Stimulated activated CD8-positive, alpha-beta memory T cell treated with anti-CD3 and anti-CD28 coated beads, Interleukin-12 subunit alpha, Interleukin-12 subunit beta, amount 100 ng/mL, for 4 hours (primary cell): ENCODE measurements around the gene NOP56.
"Not testable (repeated sequence)": the region's sequence is repeated elsewhere in the genome, so short reads cannot be mapped to it uniquely, and the experiment has no call there.

Experiments
- DNase-seq: peaks from one replicate; pipeline ENCODE4 v3.0.0-alpha.2; 2020; ENCODE audit warnings: low read depth

Gene NOP56

DNA sequence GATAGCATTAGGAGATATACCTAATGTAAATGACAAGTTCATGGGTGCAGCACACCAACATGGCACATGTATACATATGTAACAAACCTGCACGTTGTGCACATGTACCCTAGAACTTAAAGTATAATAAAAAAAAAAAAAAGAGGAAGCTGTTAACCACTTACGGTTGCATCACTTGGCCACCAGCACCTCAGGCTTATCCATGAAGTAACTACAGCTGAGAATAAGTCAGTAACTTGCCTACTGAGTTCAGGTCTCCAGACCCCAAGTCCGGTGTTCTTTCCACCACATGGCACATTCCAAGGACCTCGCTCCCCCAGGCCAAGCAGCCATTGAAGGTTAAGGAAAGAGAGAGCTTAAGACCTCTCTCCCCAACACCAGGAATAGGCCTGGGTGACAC lies 32.4 kb downstream of the NOP56 start:
- not testable (repeated sequence) for DNase-seq

DNA sequence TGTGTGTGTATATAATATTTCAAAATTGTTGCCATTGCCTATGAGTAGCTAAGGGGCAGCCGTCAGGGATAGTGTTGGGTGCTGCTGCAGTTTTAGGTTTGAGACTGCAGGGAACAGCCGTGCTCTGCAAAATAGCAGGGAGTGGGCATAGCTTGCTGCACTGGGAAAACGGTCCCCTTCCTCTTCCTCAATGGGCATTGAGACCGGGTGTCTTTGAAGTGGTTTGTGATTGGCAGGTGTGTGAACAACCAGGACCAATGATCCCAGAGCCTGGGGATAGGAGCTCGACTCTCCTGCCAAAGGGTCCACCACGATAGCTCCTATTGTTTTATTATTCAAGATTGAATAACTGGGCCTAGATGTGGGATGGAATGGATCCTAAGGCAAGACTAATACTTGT lies 35.1 kb downstream of the NOP56 start:
- no peak for DNase-seq

DNA sequence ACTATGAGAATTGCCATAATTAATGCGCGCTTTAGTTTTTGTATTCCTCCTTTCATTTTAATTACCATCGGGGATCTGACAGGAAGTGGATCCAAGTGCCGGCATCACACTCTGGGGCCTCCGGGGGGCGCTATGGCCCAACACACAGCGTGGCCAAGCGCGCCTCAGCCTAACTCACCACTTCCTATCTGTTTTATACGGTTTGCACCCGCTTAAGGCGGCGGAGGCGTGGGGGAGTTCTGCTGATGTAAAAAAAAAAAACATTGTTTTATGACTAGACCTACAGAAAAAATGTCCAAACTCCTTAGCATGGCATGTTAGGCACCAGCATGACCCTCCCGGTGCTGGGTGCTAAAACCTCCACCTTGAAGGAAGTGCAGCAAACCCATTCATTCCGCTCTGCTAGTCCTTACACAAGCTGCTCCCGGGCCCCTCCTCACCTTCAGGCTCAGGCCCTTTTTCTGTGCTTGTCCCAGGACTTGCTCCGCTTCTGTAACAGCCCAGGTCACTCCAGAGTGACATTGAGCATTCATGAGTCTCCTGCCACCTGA lies 35.7 kb downstream of the NOP56 start:
- peak; percentile 66 for DNase-seq

DNA sequence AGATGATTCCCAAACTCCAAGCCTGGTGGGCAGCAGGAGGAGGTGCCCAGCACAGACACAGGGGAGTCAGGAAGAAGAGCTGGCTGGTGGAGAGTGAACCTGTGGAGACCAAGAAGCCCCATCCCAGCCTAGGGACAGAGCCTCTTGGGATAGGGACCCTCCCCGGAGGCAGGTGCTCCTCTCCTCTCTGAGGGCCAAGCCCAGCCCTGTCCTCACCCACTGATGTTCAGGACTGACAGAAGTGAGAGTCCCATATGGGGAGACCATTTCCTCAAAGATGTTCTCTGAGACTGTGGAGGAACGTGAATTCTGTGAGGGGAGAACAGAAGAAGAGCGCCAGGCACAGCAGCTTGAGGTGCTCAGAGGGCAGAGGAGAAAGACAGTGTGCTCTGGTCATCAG lies 37.8 kb downstream of the NOP56 start:
- DNase-seq: no peak

DNA sequence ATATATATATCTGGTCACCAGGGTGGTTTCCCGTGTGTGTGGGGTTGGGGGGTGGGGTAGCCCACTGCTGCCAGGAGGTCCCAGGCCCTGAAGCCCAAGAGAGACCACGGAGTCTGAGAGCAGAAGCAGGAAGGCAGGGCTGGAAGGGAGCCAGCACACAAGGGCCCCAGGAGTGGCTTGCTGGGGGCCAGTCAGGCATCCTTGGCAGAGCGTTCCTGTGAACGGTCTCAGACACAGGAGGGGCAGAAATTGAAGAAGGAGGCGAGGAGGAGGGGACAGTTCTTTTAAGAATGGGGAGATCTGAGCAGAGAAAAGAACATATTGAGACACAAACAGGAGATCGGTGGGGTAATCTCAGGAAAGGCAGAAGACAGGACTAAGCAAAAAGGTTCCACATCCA lies 38.3 kb downstream of the NOP56 start:
- no peak for DNase-seq

GRCh38 chr20:2691127-2691526 lies 38.7 kb downstream of the NOP56 start:
- no peak for DNase-seq

DNA sequence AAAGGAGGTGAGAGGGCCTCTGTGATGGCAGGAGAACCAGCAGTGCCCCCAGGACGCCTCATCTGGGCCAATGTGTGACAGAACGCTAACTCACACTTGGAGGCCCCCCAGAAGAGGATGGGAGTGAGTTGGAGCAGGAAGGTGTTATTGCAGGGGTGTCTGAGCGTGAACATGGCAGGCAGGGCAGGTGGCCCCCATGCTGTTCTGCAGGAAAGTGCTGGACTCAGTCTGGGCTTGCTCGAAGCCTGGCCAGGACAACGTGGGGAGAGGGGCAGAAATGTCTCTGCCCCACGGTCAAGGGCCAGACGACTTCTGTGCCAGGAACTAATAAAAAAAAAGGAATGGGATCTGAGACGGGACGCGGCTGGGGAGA lies 39.2 kb downstream of the NOP56 start:
- no peak for DNase-seq

DNA sequence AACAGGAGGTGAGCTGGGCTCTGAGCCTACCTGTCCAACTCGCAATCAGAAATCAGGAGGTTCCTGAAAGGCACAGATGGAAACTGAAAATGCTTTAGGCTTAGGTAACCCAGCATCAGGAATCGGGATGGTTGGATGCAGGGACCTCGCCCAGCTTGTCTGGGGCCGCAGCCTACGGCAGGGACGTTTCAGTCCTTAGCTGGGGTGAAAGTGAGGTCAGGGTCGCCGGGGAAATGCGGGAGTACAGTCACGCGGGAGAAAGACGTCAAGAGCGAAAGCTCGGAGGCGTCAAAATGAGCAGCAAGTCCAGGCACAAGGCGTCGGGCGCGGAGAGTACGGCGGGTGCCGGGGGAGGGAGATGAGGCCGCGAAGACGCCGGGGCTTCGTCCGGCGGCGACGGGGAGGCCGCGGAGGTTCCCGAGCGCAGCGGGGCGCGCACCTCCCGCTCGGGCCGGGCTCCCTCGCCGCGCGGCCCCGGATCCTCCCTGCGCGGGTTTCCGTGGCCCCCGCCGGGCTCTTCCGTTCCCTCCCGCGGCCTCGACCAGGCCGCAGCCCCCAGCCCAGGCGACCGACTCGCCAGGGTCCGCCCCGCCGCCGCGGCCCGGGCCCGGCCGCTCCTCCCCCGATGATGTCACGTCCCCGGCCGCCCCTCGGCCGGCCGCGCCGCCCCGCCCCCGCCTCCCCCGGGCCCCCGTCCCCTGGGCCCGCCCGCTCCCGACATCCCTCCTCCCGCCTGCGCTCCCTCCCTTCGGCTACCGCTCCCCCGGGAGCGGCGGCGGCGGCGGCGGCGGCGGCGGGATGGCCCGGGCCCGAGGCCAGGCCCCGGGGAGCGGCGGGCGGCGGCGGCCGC lies 39.8 kb downstream of the NOP56 start, which contains the start of gene EBF4:
Gene EBF4, plus strand, starts transcription at position 745 of the 850 bp plus-strand sequence. CDS start 866 bp downstream, outside the sequence.
- DNase-seq: peak; percentile 7

DNA sequence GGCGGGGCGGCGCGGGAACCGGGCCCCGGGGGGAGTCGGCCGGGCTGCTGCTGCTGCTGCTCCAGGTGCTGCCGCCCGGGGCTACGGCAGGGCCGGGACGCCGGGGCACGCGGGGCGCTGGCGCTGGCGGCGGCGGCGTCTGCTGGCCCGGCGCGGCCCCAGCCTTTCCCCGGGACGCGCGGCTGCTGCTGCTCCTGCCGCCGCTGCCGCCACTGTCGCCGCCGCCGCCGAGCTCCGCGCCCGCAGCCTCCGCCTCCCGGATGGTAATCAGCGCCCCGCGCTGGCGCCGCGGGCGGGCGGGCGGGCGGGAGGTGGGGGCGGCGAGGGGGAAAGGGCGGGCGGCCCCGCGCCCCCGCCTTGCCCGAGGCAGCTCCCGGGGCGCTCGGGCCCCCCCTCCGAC lies 40.5 kb downstream of the NOP56 start:
- no peak for DNase-seq

- DNase-seq: peak; percentile 52
These were observed 41.0 kb downstream of the NOP56 start for GRCh38 chr20:2693286-2694007.

DNA sequence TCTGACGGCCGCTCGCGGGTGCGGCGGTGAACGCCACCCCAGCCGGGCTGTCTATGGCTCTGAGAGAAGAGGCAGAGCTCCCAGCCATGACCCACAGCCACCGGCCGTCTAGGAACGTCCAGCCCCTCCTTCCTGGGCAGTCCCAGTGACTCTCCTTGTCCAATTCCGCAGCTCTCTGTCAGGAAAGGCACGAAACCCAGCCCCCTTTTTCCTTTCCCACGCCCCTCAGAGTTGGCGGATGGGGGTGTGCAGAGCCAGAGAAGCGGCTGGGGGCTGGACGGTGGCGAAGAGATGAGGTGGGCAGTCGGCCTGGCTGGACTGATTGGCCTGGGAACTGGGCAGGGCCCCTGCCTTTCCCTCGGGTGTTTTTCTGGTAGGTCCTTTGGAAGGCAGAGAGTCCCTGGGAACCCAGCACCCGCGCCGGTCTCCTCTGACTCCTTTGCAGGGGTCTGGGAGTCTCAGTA lies 41.6 kb downstream of the NOP56 start:
- DNase-seq: no peak

DNA sequence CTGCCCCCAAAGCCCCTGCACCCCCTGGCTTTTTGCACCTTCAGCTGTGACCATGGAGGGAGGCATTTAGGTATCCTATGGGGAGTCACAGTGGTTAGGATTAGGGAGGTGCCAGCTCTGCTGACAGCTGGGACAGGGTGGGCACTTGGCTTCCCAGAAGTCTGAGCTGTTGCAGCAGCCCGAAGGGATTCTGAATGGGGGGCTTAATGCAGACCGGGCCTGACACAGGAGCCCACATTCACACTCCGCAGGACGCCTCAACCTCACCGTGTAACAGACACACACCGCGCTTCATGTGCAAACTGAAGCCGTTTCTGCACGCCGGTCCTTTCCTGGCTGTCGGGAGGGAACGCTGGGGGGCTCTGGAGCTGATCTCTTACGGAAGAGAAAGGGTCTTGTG lies 42.1 kb downstream of the NOP56 start:
- no peak for DNase-seq

DNA sequence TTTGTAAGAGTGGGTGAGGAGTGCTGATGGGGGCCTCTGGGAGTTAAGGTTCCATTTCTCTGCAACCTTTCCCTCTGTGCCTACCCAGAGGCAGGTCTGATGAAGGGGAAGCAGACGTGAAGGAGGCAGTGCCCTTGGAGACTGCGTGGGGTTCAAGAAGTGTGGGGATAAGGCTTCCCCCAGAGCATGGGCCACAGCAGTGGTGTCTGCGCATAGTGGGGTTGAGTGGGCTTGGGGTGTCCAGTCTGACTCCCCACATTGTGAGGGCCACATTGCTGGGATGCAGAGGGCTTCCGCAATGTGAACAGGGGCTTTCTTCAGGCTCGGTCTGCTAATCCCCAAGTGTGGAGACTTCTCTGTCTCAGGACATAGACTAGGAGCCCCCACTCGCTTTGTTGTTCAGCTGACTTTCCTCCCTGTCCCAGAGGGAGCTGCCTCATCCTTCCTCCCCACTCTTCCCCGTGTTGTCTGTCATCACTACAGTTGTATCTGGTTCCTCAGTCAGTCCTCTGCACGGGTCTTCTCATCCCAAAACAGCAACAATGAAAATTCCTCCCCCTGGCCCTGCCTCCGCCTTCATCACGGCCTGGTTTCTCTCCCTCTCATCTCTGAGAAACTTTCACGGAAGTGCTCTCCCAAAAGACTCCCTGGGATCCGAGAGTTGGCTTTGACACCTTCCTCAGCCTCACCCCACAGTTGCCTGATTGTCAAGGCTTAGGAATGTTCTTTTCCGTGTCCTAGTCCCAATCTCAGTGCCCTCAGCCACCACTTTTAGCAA lies 43.0 kb downstream of the NOP56 start:
- DNase-seq: no peak

GRCh38 chr20:2695984-2696525 lies 43.6 kb downstream of the NOP56 start:
- not testable (repeated sequence) for DNase-seq

DNA sequence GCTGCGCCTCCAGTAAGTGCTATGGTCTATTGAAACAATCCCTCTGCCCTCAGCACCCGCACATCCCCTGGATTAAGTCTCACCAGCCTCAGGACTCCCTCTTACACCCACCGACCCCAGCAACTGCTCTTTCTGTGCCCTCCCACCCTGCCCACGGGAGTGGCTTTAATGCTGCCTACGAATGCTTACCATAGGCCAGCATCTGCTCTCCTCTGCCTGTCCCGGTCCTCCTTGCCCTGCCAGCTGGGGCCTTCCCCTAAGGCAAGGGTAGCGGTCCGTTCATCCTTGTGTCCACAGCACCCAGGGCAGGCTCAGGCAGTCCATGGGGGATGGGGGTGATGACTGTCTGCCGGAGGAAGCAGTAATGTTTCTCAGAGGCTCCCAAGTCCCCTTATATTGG lies 44.2 kb downstream of the NOP56 start:
- DNase-seq: no peak

- no peak for DNase-seq
These were observed 45.3 kb downstream of the NOP56 start for GRCh38 chr20:2697768-2698167.

DNA sequence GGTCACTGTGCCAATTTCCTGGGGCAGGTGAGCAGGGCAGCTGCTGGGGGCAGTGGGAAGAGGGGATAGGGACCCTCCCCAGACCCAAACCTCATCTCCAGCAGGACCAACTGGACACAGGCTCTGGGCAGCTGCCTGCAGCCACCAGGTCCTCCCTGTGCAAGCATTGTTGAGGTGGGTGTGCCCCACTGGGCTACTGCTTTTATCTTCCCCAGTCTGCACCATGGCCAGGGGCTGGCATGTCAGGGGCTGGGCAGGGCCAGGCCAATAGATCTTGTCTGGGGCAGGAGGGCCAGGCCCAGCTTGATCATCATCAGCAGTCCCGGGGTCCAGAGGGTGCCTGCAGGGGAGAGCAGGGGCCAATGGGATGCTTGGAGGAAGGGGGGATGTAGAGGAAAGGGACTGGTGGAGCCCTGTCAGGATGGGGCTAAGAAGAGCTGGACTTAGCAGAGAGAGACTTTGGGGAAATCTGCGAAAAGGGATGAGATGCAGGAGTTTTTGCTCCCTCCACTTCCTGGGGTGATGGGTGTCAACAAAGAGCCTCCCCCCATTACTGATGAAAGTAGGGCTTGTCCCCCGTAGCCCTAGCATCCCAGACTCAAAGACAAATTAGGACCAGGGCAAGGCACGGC lies 45.9 kb downstream of the NOP56 start:
- no peak for DNase-seq

GRCh38 chr20:2698912-2699311 lies 46.5 kb downstream of the NOP56 start:
- DNase-seq: no peak

- no peak for DNase-seq
These were observed 47.5 kb downstream of the NOP56 start for GRCh38 chr20:2699775-2700413.

- DNase-seq: no peak
These were observed 48.6 kb downstream of the NOP56 start for GRCh38 chr20:2700913-2701620.
